NB4 (cell line): ENCODE data around the gene TAAR9.

Experiments used
- DNase-seq: peaks from one replicate; pipeline ENCODE4 v3.0.0; 2010; ENCODE audit warnings: low read depth
- H3K4me3 ChIP-seq: one replicate; pipeline ENCODE4 v1.5.1; 2011; ENCODE audit warnings: mild to moderate bottlenecking, low read depth, low read length, moderate library complexity
- CTCF ChIP-seq: IDR thresholded peaks from one replicate; pipeline ENCODE4 v1.5.1; 2012; ENCODE audit warnings: low read depth, low read length
- MAX ChIP-seq: IDR thresholded peaks from 2 replicates; pipeline ENCODE4 v1.6.1; 2011; ENCODE audit warnings: low read depth, low read length
- MYC ChIP-seq: IDR thresholded peaks from 2 replicates; pipeline ENCODE4 v1.6.1; 2011; ENCODE audit warnings: low read depth, low read length
- POLR2A ChIP-seq: IDR thresholded peaks from 2 replicates; pipeline ENCODE4 v1.6.1; 2011; ENCODE audit warnings: mild to moderate bottlenecking; ENCODE audit not compliant: insufficient read length; ENCODE audit errors: extremely low read depth

TAAR9 gene

GRCh38 chr6:132511831-132512220 lies 26.3 kb upstream of the TAAR9 start:
- peak overlapping the region; percentile 81 for H3K4me3 ChIP-seq
- DNase-seq, result peak; percentile 9

GRCh38 chr6:132512342-132512637 lies 25.8 kb upstream of the TAAR9 start:
- DNase-seq, result no peak
- peak overlapping the region; percentile 81 for H3K4me3 ChIP-seq
- TF ChIP-seq MAX (no peak; the same call in 1 of the 2 replicates), MYC (no peak; the same call in 1 of the 2 replicates), POLR2A (no peak), CTCF (no peak)

More at GRCh38 chr6:132511831-132512220, 26.3 kb upstream of the TAAR9 start:
- TF ChIP-seq MYC (no peak), MAX (no peak), POLR2A (no peak)

GRCh38 chr6:132512638-132513632 lies 25.1 kb upstream of the TAAR9 start, which contains the start of gene STX7:
Gene STX7, minus strand, starts transcription at chr6:132513116. Its CDS starts 9,586 bp downstream, at chr6:132503530.
- no peak; the same call in 1 of the 2 replicates for TF ChIP-seq MAX
- peak; percentile 68 for TF ChIP-seq POLR2A
- peak; percentile 17; the same call in 1 of the 2 replicates for TF ChIP-seq MYC
- TF ChIP-seq CTCF, result no peak
- peak within 1 kb of the TSS; percentile 81 for H3K4me3 ChIP-seq
- peak; percentile 91 for DNase-seq

- DNase-seq, result peak; percentile 10
- TF ChIP-seq POLR2A (no peak), CTCF (no peak), MYC (no peak), MAX (no peak)
- no peak overlapping the region for H3K4me3 ChIP-seq
Observed at GRCh38 chr6:132513831-132514545, 24.1 kb upstream of the TAAR9 start.

- no peak for DNase-seq
- TF ChIP-seq POLR2A, result no peak
- no peak for TF ChIP-seq MYC
- TF ChIP-seq MAX, result no peak
- TF ChIP-seq CTCF, result no peak
- H3K4me3 ChIP-seq, result no peak overlapping the region
Observed at GRCh38 chr6:132515386-132515785, 22.7 kb upstream of the TAAR9 start.

- TF ChIP-seq POLR2A, result no peak
- TF ChIP-seq MYC, result no peak
- TF ChIP-seq CTCF, result no peak
- no peak for TF ChIP-seq MAX
- no peak overlapping the region for H3K4me3 ChIP-seq
- DNase-seq, result no peak
Observed at GRCh38 chr6:132520953-132521352, 17.1 kb upstream of the TAAR9 start.
